GM21737 (cell line): Measurements from ENCODE around the gene TNNT1.
"Not testable (repeated sequence)": the region's sequence is repeated elsewhere in the genome, so short reads cannot be mapped to it uniquely, and the experiment has no call there.

Experiments
- ATAC-seq: cut with Tn5 transposase; IDR thresholded peaks from one replicate; pipeline ENCODE4 v1.9.1; 2021; ENCODE audit warnings: mild to moderate bottlenecking, moderate library complexity; ENCODE audit not compliant: unreplicated experiment

Gene TNNT1

GRCh38 chr19:55149078-55150003, at the start of gene TNNT1:
TSS of gene TNNT1 (minus strand) at chr19:55149206. CDS start at chr19:55147157, 2,049 bp downstream.
- ATAC-seq = no peak

GRCh38 chr19:55198651-55199050, 49.6 kb upstream of the TNNT1 start:
- no peak for ATAC-seq

- ATAC-seq = no peak
Observed at GRCh38 chr19:55197528-55197927, 48.5 kb upstream of the TNNT1 start.

DNA sequence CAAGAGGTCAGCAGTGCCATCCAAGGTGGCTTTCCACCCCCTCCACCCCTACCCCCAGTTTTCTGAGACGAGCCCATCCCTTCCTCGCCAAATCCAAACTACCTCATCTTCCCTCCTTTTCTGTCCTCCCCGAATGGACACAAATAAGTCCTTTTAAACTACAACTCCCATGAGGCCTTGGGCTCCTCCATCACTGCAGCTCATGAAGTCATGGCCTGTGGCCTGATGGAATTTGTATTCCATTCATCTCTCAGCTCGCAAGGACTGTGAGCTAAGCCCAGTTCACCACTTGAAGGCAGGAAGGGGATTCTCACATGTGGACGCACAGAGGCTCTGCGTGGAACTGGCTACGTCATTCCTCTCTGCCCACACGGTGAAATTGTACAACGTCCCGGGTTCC, 47.8 kb upstream of the TNNT1 start:
- no peak for ATAC-seq

- no peak for ATAC-seq
Observed at GRCh38 chr19:55193481-55193880, 44.5 kb upstream of the TNNT1 start.

- ATAC-seq = no peak
Observed at GRCh38 chr19:55189403-55189835, 40.4 kb upstream of the TNNT1 start.

- ATAC-seq = no peak
Observed at GRCh38 chr19:55188625-55189024, 39.6 kb upstream of the TNNT1 start.

- ATAC-seq = no peak
Observed at GRCh38 chr19:55186080-55186479, 37.1 kb upstream of the TNNT1 start.

GRCh38 chr19:55181740-55182139, 32.7 kb upstream of the TNNT1 start:
- ATAC-seq = no peak

DNA sequence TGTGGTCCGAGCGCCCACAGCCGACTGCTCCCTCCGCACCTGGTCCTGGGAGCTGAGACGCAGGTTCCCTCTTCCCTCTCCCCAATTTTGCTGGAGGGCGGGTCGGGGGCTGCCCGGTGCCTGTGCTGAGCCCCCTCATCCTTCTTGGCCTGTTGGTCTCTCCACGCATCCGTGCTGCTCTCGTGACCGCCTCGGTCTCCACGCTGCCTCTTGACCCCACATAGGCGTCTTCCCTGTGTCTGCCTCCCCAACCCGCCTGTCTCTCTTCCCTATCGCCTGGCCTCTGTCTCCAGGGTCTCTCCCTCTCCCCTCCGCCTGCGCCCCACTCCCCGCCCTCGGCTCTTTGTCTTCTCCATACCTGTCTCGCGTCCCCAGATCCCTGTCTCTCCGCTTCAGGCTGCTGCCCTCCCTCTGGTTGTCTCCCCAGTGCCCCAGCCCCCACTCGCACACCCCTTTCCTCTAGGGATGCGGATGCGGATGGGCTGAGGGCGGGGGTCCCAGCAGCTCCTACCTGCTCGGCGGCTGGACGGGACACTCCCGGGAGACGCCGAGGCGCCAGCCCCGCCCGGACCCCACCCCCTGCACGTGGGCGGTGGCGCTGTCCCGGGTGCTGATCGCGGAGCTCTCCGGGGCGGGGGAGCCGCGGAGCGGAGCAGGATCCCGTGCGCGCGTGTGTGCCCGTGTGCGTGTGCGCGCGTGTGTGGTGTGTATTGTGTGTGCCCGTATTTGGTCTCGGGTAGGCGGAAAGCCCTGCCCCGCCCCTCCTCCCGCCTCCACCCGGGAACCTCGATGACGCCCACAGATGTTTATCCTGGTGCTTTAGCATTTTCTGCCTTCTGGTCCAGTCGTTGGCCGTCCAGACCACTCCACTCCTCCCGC, 30.8 kb upstream of the TNNT1 start, which contains the start of gene SYT5:
Gene SYT5, minus strand, starts transcription at position 684 of the 879 bp plus-strand sequence. CDS start 1,248 bp downstream, outside the sequence.
- no peak for ATAC-seq

DNA sequence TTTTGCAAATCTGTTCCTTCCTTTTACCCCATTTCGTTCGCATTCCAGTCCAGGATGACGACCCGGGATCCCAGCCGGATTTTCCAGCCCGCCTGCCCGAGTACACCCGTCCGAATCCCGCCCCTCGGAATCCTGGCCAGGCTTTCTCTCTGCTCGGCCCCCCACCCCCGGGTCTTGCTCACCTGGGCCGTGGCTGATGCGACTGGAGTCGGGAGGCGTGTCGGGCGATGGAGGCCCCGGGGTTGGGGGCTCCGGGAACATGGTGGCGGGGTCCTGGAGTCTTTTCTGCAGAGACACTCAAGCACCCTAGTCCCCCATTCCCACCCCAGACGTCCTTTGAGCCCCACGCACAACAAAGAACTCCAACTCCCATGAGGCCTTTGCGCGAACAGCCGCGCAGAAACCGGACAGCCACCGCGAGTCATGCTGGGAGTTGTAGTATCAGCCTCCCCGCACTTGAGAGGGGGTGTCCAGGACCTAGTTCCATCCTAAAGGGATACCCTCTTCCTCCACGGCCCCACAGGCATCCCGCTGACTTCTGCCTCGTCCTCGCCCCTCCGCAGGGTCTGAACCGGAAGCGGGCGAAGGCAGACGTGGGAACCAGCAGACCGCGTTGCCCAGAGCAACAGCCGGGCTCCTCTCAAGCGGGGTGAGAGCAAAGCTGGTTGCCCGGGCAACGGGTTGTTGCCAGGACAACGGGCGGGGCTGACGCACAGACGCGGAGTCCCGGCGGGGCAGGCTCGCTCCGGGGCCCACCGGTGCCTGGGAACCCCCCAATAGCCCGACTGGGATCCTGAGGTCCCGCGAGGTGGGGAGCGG, 30.0 kb upstream of the TNNT1 start:
- ATAC-seq = peak; percentile 68

- no peak for ATAC-seq
Observed at GRCh38 chr19:55176076-55176475, 27.1 kb upstream of the TNNT1 start.

DNA sequence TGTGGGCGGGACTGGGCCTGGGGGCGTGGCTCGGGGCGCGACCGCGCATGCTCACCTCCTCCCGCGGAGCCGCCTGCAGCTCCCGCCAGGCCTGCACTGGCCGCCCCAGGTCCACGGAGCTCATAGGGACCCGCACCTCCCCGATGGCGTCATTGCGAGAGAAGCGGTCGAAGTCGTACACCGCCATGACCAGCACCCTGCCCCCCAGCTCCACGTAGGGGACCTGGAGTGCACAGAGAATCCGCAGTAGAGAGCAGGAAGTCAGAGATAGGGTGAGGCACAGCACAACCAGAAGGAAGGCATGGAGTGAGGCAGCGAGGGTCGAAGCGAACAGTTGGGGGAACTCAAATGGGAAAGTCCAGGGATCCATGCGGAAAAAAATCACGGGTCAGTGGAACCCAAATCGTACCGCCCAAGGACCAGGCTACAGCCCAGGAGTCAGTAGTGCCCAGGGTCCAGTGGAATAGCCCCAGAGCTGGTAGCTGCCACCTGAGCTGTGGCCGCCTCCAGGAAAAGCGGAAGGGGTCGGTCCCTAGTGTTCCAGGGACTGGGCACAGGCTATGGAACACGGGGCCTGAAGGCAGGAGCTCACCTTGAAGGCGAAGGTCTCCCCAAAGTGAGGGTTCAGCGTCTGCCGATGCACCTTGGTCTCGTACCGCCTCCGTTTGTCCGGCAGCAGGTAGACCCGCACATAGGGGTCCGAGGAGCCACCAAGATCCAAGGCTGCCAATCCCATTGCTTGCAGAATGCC, 26.3 kb upstream of the TNNT1 start:
- no peak for ATAC-seq

DNA sequence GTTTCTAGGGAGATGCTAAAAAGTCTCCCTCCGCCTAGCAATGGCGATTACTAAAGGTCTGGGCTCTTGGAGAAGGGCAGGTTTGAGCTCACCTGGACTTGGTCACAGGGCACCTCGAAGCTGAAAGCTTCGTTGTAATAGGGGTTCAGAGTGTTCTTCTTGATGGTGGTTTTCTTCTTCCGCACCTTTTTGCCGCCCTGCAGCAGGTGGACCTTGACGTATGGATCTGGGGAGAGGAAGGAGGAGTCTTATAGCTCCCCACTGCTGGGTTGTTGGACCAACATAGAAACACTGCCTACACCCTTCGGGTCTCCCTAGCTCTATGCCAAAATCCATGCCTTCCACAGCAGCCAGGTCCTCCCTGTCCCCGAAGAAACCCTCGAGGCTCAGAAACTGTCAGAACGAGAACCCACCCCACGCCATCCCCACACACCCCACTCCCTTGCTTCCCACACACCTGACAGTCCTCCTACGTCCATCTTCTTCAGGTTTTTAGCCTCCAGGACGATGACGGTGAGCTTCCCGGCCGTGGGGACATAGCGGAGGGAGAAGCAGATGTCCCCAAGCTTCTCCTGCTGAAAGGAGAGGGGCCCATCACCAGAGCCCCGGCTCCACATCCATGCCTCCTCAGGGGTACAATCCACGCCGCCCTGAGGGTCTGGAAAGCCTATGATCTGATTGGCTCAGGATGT, 25.6 kb upstream of the TNNT1 start:
- ATAC-seq = no peak

DNA sequence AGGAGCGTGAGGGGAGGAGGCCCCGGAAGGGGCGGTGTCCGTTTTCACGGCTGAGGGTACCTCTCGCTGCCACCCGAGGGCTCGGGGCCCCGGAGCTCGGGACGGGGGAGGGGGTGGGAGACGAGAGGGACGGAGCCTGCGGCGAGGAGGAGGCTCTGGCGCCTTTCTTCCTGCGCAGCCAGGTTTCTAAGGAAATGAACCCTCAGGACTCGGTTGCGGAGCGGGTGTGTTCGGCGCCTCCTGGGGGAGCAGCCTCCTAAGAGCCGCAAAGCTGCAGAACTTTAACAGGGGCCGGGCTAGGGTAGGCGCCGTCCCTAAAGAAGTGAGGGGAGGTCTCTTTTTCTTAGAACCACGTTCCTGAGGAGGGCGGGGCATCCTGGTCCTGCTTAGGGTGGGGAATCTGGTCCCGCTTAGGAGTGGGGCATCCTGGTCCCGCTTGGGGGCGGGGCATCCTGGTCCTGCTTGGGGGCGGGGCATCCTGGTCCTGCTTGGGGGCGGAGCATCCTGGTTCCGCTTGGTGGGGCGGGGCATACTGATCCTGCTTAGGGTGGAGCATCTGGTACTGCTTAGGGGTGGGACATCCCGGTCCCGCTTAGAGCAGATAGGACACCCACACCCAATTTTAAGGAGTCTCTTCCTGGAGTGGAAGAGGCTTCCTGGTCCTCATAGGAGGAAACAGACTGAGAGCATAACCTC, 24.9 kb upstream of the TNNT1 start:
- no peak for ATAC-seq

DNA sequence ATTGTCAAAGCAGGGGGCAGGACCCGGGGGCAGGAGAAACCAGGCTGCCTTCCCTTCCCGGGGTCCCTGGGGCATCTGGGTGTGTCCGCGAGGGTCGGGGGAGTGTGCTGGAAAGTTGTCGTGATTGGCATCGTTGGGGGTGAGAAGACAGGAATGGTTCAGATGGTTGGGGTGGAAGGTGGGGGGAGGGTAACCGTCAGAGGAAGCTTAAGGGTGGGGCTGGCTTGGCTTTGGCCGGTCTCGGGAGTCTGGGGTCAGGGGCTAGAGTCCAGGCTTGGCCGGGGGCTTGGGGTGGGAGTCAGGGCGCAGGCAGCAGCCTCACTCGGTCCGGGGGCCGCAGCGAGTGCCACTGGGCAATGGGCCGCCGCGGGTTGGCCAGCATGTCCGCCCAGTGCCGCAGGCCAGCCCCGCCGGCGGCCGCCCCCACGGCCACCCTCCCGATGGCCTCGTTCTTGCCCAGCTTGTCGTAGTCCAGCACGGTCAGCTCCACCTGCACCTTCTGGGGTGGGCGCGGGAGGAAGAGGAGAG, 24.2 kb upstream of the TNNT1 start:
- ATAC-seq = no peak

DNA sequence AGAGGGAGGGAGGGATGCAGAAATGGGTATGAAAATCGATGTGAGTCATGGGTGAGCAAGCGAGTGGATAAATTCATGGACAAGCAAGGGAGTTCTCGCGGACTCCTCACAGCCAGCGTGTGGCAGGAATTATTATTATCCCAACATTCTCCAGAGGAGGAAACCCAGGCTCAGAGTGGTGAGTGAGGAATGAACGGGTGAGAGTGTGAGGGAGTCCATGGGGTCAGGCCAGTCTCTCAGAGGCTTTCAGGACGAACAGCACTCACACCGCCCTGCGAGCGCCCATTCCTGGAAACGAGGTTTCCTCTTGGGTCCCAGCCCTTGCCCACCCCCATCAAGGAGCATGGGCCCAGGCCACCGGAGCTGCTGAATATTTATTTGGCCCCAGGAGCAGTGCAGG, 23.7 kb upstream of the TNNT1 start:
- no peak for ATAC-seq

DNA sequence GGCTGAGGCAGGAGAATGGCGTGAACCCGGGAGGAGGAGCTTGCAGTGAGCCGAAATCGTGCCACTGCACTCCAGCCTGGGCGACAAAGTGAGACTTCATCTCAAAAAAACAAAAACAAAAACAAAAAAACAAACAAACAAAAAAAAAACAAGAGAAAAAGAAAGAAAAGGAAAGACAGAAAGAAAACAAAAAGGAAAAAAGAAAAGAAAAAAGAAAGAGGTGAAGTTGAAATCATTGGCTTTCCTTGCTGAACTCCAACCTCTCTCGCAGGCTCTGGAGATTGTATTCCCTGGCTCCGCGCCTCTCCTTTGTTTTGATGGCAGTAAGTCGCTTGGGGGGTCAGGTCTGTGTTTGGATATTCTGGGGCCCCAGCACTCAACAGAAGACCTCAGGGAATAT, 23.3 kb upstream of the TNNT1 start:
- ATAC-seq = not testable (repeated sequence)

GRCh38 chr19:55171440-55171839, 22.4 kb upstream of the TNNT1 start:
- no peak for ATAC-seq
